ENCODE data around the gene TMEM270.

The TMEM270 gene

DNA sequence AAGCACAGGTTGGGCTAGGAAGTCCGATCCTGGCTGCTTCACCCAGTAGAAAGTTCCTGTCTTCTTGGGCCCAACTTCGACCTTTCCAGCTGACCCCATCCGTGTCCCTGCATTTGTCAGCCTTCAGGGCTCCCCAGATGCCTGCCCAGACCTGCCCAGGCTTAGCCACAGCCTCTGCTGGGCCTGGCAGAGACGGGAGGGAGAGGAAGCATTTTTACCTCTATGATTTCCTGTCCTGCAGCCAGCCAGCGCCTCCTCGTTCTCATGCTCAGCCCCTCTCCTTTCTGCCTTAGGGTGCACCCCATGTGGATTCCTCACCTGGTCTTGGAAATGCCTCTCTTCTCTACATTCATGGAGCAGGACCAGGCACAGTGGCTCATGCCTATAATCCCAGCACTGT lies 22.3 kb upstream of the TMEM270 start:
- WGBS, 2 donors (ENCODE audit: extremely low coverage in 2 of 2, insufficient read length in 2 of 2, insufficient replicate concordance in 1 of 2): no CpG with 5 or more reads among the region's 6 CpGs
- H4K91ac ChIP-seq (ENCODE audit: low read depth, low read length, poor library complexity): no peak overlapping the region
- H3K9me3 ChIP-seq (replicated peaks in 1 of 2; ENCODE audit: control insufficient read depth in 2 of 2, insufficient read depth in 1 of 2, low read depth in 1 of 2, low read length in 2 of 2): peaks cover 0 to 5% of the 10 kb centered on the region in 2 donors
- peaks cover 0 to 5% of the 10 kb centered on the region in 2 donors for H3K4me1 ChIP-seq (ENCODE audit: control insufficient read depth in 2 of 2, insufficient read depth in 1 of 2, low read depth in 1 of 2, low read length in 2 of 2)
- no peaks in the 10 kb centered on the region for H3K36me3 ChIP-seq (replicated peaks in 1 of 2; ENCODE audit: control insufficient read depth in 2 of 2, insufficient read depth in 2 of 2, low read length in 2 of 2)
- peak overlapping the region; percentile 92 for H2BK15ac ChIP-seq (ENCODE audit: low read length)
- H3K23ac ChIP-seq (ENCODE audit: low read depth, low read length, poor library complexity): no peak overlapping the region
- H3K4ac ChIP-seq (ENCODE audit: low read length): no peak overlapping the region
- H2BK120ac ChIP-seq (ENCODE audit: low read depth, low read length): no peak overlapping the region
- no peaks in the 10 kb centered on the region for H3K79me1 ChIP-seq (ENCODE audit: low read depth, low read length)
- no peak for DNase-seq (ENCODE audit: low spot score)
- H3K14ac ChIP-seq (ENCODE audit: low read length): no peak overlapping the region
- no peak overlapping the region for H2AFZ ChIP-seq (ENCODE audit: low read length)
- H2BK12ac ChIP-seq (ENCODE audit: low read length): peak overlapping the region; percentile 84
- H3K9ac ChIP-seq (ENCODE audit: low read depth, low read length, poor library complexity): no peak overlapping the region
- no peak overlapping the region for H4K8ac ChIP-seq (ENCODE audit: low read depth, low read length)
- H2AK5ac ChIP-seq (ENCODE audit: low read depth, low read length): peak overlapping the region; percentile 88
- no peak overlapping the region for H3K4me2 ChIP-seq (ENCODE audit: insufficient read depth, low read length, poor library complexity, severe bottlenecking)
- H3K18ac ChIP-seq (ENCODE audit: low read length): peak overlapping the region; percentile 90
- no peak overlapping the region for H3K27ac ChIP-seq (replicated peaks; ENCODE audit: low read length)
- no peaks in the 10 kb centered on the region for H3K27me3 ChIP-seq (ENCODE audit: control insufficient read depth in 3 of 3, insufficient read depth in 3 of 3, low read depth in 1 of 3, low read length in 3 of 3)
- peak overlapping the region; percentile 75 for H2BK5ac ChIP-seq (ENCODE audit: low read length)
- no peak overlapping the region for H3K4me3 ChIP-seq (ENCODE audit: low read length in 2 of 2)

GRCh38 chr7:73839290-73839689 lies 21.7 kb upstream of the TMEM270 start:
- H2BK5ac ChIP-seq (ENCODE audit: low read length): peak overlapping the region; percentile 75
- no peak overlapping the region for H2BK12ac ChIP-seq (ENCODE audit: low read length)
- H2AFZ ChIP-seq (ENCODE audit: low read length): no peak overlapping the region
- peak overlapping the region; percentile 28 for H2BK120ac ChIP-seq (ENCODE audit: low read depth, low read length)
- H3K18ac ChIP-seq (ENCODE audit: low read length): peak overlapping the region; percentile 76
- H3K4me2 ChIP-seq (ENCODE audit: insufficient read depth, low read length, poor library complexity, severe bottlenecking): no peak overlapping the region
- H4K91ac ChIP-seq (ENCODE audit: low read depth, low read length, poor library complexity): no peak overlapping the region
- H2BK15ac ChIP-seq (ENCODE audit: low read length): peak overlapping the region; percentile 49
- no peaks in the 10 kb centered on the region for H3K79me1 ChIP-seq (ENCODE audit: low read depth, low read length)
- H3K27ac ChIP-seq (replicated peaks; ENCODE audit: low read length): no peak overlapping the region
- no peak overlapping the region for H3K4ac ChIP-seq (ENCODE audit: low read length)
- DNase-seq (ENCODE audit: low spot score): no peak
- peaks cover 0 to 5% of the 10 kb centered on the region in 2 donors for H3K4me1 ChIP-seq (ENCODE audit: control insufficient read depth in 2 of 2, insufficient read depth in 1 of 2, low read depth in 1 of 2, low read length in 2 of 2)
- no peak overlapping the region for H3K23ac ChIP-seq (ENCODE audit: low read depth, low read length, poor library complexity)
- H2AK5ac ChIP-seq (ENCODE audit: low read depth, low read length): peak overlapping the region; percentile 92
- no peak overlapping the region for H4K8ac ChIP-seq (ENCODE audit: low read depth, low read length)
- no CpG with 5 or more reads among the region's 7 CpGs for WGBS, 2 donors (ENCODE audit: extremely low coverage in 2 of 2, insufficient read length in 2 of 2, insufficient replicate concordance in 1 of 2)
- H3K36me3 ChIP-seq (replicated peaks in 1 of 2; ENCODE audit: control insufficient read depth in 2 of 2, insufficient read depth in 2 of 2, low read length in 2 of 2): no peaks in the 10 kb centered on the region
- H3K4me3 ChIP-seq (ENCODE audit: low read length in 2 of 2): no peak overlapping the region
- peaks cover 0 to 5% of the 10 kb centered on the region in 2 donors for H3K9me3 ChIP-seq (replicated peaks in 1 of 2; ENCODE audit: control insufficient read depth in 2 of 2, insufficient read depth in 1 of 2, low read depth in 1 of 2, low read length in 2 of 2)
- peak overlapping the region; percentile 98 for H3K14ac ChIP-seq (ENCODE audit: low read length)
- H3K27me3 ChIP-seq (ENCODE audit: control insufficient read depth in 3 of 3, insufficient read depth in 3 of 3, low read depth in 1 of 3, low read length in 3 of 3): no peaks in the 10 kb centered on the region
- H3K9ac ChIP-seq (ENCODE audit: low read depth, low read length, poor library complexity): no peak overlapping the region

GRCh38 chr7:73839743-73840714 lies 20.9 kb upstream of the TMEM270 start:
- Histone ChIP-seq H3K4me1 (ENCODE audit: control insufficient read depth in 2 of 2, insufficient read depth in 1 of 2, low read depth in 1 of 2, low read length in 2 of 2) (peaks cover 0 to 5% of the 10 kb centered on the region in 2 donors), H3K79me1 (ENCODE audit: low read depth, low read length) (no peaks in the 10 kb centered on the region), H4K91ac (ENCODE audit: low read depth, low read length, poor library complexity) (no peak overlapping the region), H3K27me3 (ENCODE audit: control insufficient read depth in 3 of 3, insufficient read depth in 3 of 3, low read depth in 1 of 3, low read length in 3 of 3) (no peaks in the 10 kb centered on the region), H3K23ac (ENCODE audit: low read depth, low read length, poor library complexity) (no peak overlapping the region), H3K9me3 (replicated peaks in 1 of 2; ENCODE audit: control insufficient read depth in 2 of 2, insufficient read depth in 1 of 2, low read depth in 1 of 2, low read length in 2 of 2) (no peaks in the 10 kb centered on the region), H2BK120ac (ENCODE audit: low read depth, low read length) (peak overlapping the region; percentile 28), H3K18ac (ENCODE audit: low read length) (peak overlapping the region; percentile 76), H3K4me2 (ENCODE audit: insufficient read depth, low read length, poor library complexity, severe bottlenecking) (no peak overlapping the region), H3K4me3 (ENCODE audit: low read length in 2 of 2) (no peak overlapping the region), H4K8ac (ENCODE audit: low read depth, low read length) (peak overlapping the region; percentile 65), H3K9ac (ENCODE audit: low read depth, low read length, poor library complexity) (peak overlapping the region; percentile 60), H2BK5ac (ENCODE audit: low read length) (peak overlapping the region; percentile 75), H2AK5ac (ENCODE audit: low read depth, low read length) (peak overlapping the region; percentile 92), H3K36me3 (replicated peaks in 1 of 2; ENCODE audit: control insufficient read depth in 2 of 2, insufficient read depth in 2 of 2, low read length in 2 of 2) (no peaks in the 10 kb centered on the region), H3K4ac (ENCODE audit: low read length) (no peak overlapping the region), H3K14ac (ENCODE audit: low read length) (peak overlapping the region; percentile 98), H2AFZ (ENCODE audit: low read length) (no peak overlapping the region), H3K27ac (replicated peaks; ENCODE audit: low read length) (no peak overlapping the region), H2BK15ac (ENCODE audit: low read length) (peak overlapping the region; percentile 49), H2BK12ac (ENCODE audit: low read length) (peak overlapping the region; percentile 84)
- no CpG with 5 or more reads among the region's 22 CpGs for WGBS, 2 donors (ENCODE audit: extremely low coverage in 2 of 2, insufficient read length in 2 of 2, insufficient replicate concordance in 1 of 2)
- no peak for DNase-seq (ENCODE audit: low spot score)

GRCh38 chr7:73840715-73841379 lies 20.1 kb upstream of the TMEM270 start:
- no CpG with 5 or more reads among the region's 16 CpGs for WGBS, 2 donors (ENCODE audit: extremely low coverage in 2 of 2, insufficient read length in 2 of 2, insufficient replicate concordance in 1 of 2)

More at GRCh38 chr7:73840715-73841379, 20.1 kb upstream of the TMEM270 start:
- no peak overlapping the region for H2BK5ac ChIP-seq (ENCODE audit: low read length)
- no peaks in the 10 kb centered on the region for H3K9me3 ChIP-seq (replicated peaks in 1 of 2; ENCODE audit: control insufficient read depth in 2 of 2, insufficient read depth in 1 of 2, low read depth in 1 of 2, low read length in 2 of 2)
- no peak overlapping the region for H2AFZ ChIP-seq (ENCODE audit: low read length)
- no peak overlapping the region for H3K4ac ChIP-seq (ENCODE audit: low read length)
- H3K79me1 ChIP-seq (ENCODE audit: low read depth, low read length): no peaks in the 10 kb centered on the region
- peak overlapping the region; percentile 7 for H2BK15ac ChIP-seq (ENCODE audit: low read length)
- peaks cover 0 to 5% of the 10 kb centered on the region in 2 donors for H3K4me1 ChIP-seq (ENCODE audit: control insufficient read depth in 2 of 2, insufficient read depth in 1 of 2, low read depth in 1 of 2, low read length in 2 of 2)
- H3K9ac ChIP-seq (ENCODE audit: low read depth, low read length, poor library complexity): peak overlapping the region; percentile 7
- H3K27ac ChIP-seq (replicated peaks; ENCODE audit: low read length): no peak overlapping the region
- H3K27me3 ChIP-seq (ENCODE audit: control insufficient read depth in 3 of 3, insufficient read depth in 3 of 3, low read depth in 1 of 3, low read length in 3 of 3): no peaks in the 10 kb centered on the region
- H4K91ac ChIP-seq (ENCODE audit: low read depth, low read length, poor library complexity): peak overlapping the region; percentile 9
- H2AK5ac ChIP-seq (ENCODE audit: low read depth, low read length): peak overlapping the region; percentile 92
- H3K23ac ChIP-seq (ENCODE audit: low read depth, low read length, poor library complexity): peak overlapping the region; percentile 87
- peak overlapping the region; percentile 27 for H3K18ac ChIP-seq (ENCODE audit: low read length)
- no peak overlapping the region for H4K8ac ChIP-seq (ENCODE audit: low read depth, low read length)
- peak overlapping the region; percentile 4 for H2BK120ac ChIP-seq (ENCODE audit: low read depth, low read length)
- no peaks in the 10 kb centered on the region for H3K36me3 ChIP-seq (replicated peaks in 1 of 2; ENCODE audit: control insufficient read depth in 2 of 2, insufficient read depth in 2 of 2, low read length in 2 of 2)
- DNase-seq (ENCODE audit: low spot score): no peak
- H3K14ac ChIP-seq (ENCODE audit: low read length): no peak overlapping the region
- H3K4me3 ChIP-seq (ENCODE audit: low read length in 2 of 2): no peak overlapping the region
- no peak overlapping the region for H2BK12ac ChIP-seq (ENCODE audit: low read length)
- no peak overlapping the region for H3K4me2 ChIP-seq (ENCODE audit: insufficient read depth, low read length, poor library complexity, severe bottlenecking)
